HepG2 (cell line): ENCODE results near the gene SPATA33. TPM values are rescaled to one million over a fixed set of nuclear protein-coding genes. Genes with fewer than 3 reads are reported as not detected.

Experiments used
- ATAC-seq: fragments of 200-7000 bp; cut with Tn5 transposase; 3 replicates; pipeline ENCODE4 v1.9.1; 2020; ENCODE audit warnings: mild to moderate bottlenecking, moderate library complexity
- BruUV-seq: library from RNA; stranded (reverse); fragments of 400-500 nt; replicated peaks from 2 replicates; lab custom pipeline; 2021; lab: Mats Ljungman, UMichigan
- CTCF ChIA-PET: fragments of 300-600 bp; formaldehyde crosslinking; extraction: SDS; loops from one replicate; lab custom pipeline; 2021; ENCODE audit warnings: low total read pairs, inconsistent platforms, low intra/inter-chr PET ratio; lab: Yijun Ruan, JAX
- POLR2A ChIA-PET: fragments of 350-600 bp; sonication (Branson Sonifier 250); formaldehyde crosslinking; loops from one replicate; lab custom pipeline; 2020; ENCODE audit warnings: antibody characterized with exemption, inconsistent platforms; lab: Yijun Ruan, JAX
- DNase-seq: peaks from one replicate; pipeline ENCODE4 v3.0.0-alpha.2; 2015; ENCODE audit warnings: low spot score
- FAIRE-seq: peaks from 3 replicates; lab custom pipeline; 2011; peaks lifted over from hg19 to GRCh38; lab: Jason Lieb, UNC
- H2AFZ ChIP-seq: one replicate; pipeline ENCODE4 v1.6.1; 2011; ENCODE audit warnings: low read length, inconsistent platforms
- H3K27ac ChIP-seq: fragments of 300-600 bp; 3 replicates; pipeline ENCODE4 v1.8.0; 2011; ENCODE audit warnings: mixed run types, mild to moderate bottlenecking, mixed read lengths, low read length, inconsistent platforms; ENCODE audit not compliant: insufficient read depth; ENCODE audit errors: extremely low read length
- H3K27me3 ChIP-seq, 2 experiments: fragments of 200-600 bp in 1 of 2; 2 replicates in 1 of 2; 3 replicates in 1 of 2; pipeline versions ENCODE4 v1.6.0 to v1.8.0; 2011; ENCODE audit warnings: low read length in 2 of 2, mild to moderate bottlenecking in 2 of 2, moderate library complexity in 2 of 2, inconsistent platforms in 1 of 2; ENCODE audit not compliant: insufficient read depth in 2 of 2, control insufficient read depth in 1 of 2
- H3K36me3 ChIP-seq, 2 experiments: fragments of 200-600 bp in 1 of 2; replicated peaks in 1 of 2; 2 replicates in 1 of 2; 3 replicates in 1 of 2; pipeline versions ENCODE4 v1.5.1 to v1.8.0; 2011; ENCODE audit warnings: low read length in 2 of 2, inconsistent platforms in 1 of 2; ENCODE audit not compliant: insufficient read depth in 2 of 2, control insufficient read depth in 1 of 2
- H3K4me1 ChIP-seq: 2 replicates; pipeline ENCODE4 v1.5.1; 2012; ENCODE audit warnings: low read length, inconsistent platforms; ENCODE audit not compliant: insufficient read depth
- H3K4me2 ChIP-seq: 2 replicates; pipeline ENCODE4 v1.6.0; 2011; ENCODE audit warnings: low read depth, low read length, inconsistent platforms
- H3K4me3 ChIP-seq, 3 experiments: fragments of 200-600 bp in 1 of 3; sonication (generic), shearing (Covaris generic) in 1 of 3; replicated peaks in 1 of 3; 2 replicates each; pipeline ENCODE4 v1.5.1; 2011 to 2016; ENCODE audit warnings: low read length in 3 of 3, inconsistent platforms in 2 of 3, low read depth in 2 of 3, mild to moderate bottlenecking in 2 of 3, control low read depth in 1 of 3, mixed read lengths in 1 of 3; ENCODE audit not compliant: insufficient read depth in 1 of 3
- H3K79me2 ChIP-seq: one replicate; pipeline ENCODE4 v1.6.1; 2011; ENCODE audit warnings: low read length, inconsistent platforms; ENCODE audit not compliant: insufficient read depth
- H3K9ac ChIP-seq: 2 replicates; pipeline ENCODE4 v1.6.0; 2011; ENCODE audit warnings: mild to moderate bottlenecking, low read depth, low read length, inconsistent platforms; ENCODE audit not compliant: insufficient read depth
- H3K9me3 ChIP-seq: 2 replicates; pipeline ENCODE4 v1.5.1; 2012; ENCODE audit warnings: mild to moderate bottlenecking, low read length
- H4K20me1 ChIP-seq: 2 replicates; pipeline ENCODE4 v1.6.0; 2011; ENCODE audit warnings: inconsistent platforms, mild to moderate bottlenecking, low read length, moderate library complexity; ENCODE audit not compliant: insufficient read depth
- ATF7 ChIP-seq, 2 experiments: fragments of 450-650 bp in 1 of 2; sonication (generic) in 1 of 2; formaldehyde crosslinking in 1 of 2; IDR thresholded peaks; 2 replicates each; pipeline versions ENCODE4 v1.4.0 to v1.6.1; 2016 to 2020; ENCODE audit warnings: antibody characterized with exemption in 1 of 2, mild to moderate bottlenecking in 1 of 2, missing genetic modification reagents in 1 of 2
- CREB1 ChIP-seq, 2 experiments: fragments of 450-650 bp in 1 of 2; IDR thresholded peaks; 2 replicates each; pipeline ENCODE4 v1.6.1; 2016 to 2017; ENCODE audit warnings: control low read depth in 1 of 2, mild to moderate bottlenecking in 1 of 2, missing compliant biosample characterization in 1 of 2, missing genetic modification characterization in 1 of 2
- WGBS: methylation state at CpG from one replicate; pipeline ENCODE4 v1.1.6; 2017; ENCODE audit warnings: low lambda C conversion rate; 5-methylcytosine and 5-hydroxymethylcytosine counted together
- in situ Hi-C: cut with HindIII; loops from 2 replicates; pipeline ENCODE4 v1.10.0; 2017; ENCODE audit warnings: low pct_unique_long_range_greater_than_20kb; ENCODE audit not compliant: extremely low pct_ligation_motif_present
- intact Hi-C: fragments of 100-400 bp; cut with micrococcal nuclease; formaldehyde crosslinking; loops from one replicate; pipeline ENCODE4 v1.10.0; 2022; ENCODE audit not compliant: unreplicated experiment
- polyA plus RNA-seq, 8 experiments: library from polyadenylated mRNA; depleted of rRNA in 3 of 8; stranded (reverse) in 7 of 8; unstranded in 1 of 8; fragments of >200 nt; fragmentation: Illumina TruSeq in 4 of 8; extraction: Trizol in 4 of 8; gene quantifications; 2 replicates each; pipeline versions ENCODE4 v1.2.1 to v1.2.3, GENCODE V29; 2011 to 2016; ENCODE audit warnings: low read depth in 4 of 8, missing spikeins in 1 of 8, mixed read lengths in 1 of 8; ENCODE audit not compliant: insufficient read depth in 1 of 8
- total RNA-seq, 5 experiments: library from RNA; depleted of rRNA; stranded (reverse); fragments of >200 nt; fragmentation: Illumina TruSeq; extraction: Trizol; gene quantifications; 2 replicates each; pipeline ENCODE4 v1.2.3, GENCODE V29; 2016; ENCODE audit warnings: low read depth in 1 of 5
- TF ChIP-seq, protein P1 (sequence below): sonication (generic); formaldehyde crosslinking; IDR thresholded peaks from 2 replicates; pipeline ENCODE4; 2020; ENCODE audit warnings: missing genetic modification reagents, mild to moderate bottlenecking, borderline replicate concordance

Gene SPATA33
- total and polyA plus RNA-seq, 2 of the 13 experiments (the other 11 are each of a cell fraction or from before 2014, with no cell fraction given), result 5.7 to 11.0 TPM

DNA sequence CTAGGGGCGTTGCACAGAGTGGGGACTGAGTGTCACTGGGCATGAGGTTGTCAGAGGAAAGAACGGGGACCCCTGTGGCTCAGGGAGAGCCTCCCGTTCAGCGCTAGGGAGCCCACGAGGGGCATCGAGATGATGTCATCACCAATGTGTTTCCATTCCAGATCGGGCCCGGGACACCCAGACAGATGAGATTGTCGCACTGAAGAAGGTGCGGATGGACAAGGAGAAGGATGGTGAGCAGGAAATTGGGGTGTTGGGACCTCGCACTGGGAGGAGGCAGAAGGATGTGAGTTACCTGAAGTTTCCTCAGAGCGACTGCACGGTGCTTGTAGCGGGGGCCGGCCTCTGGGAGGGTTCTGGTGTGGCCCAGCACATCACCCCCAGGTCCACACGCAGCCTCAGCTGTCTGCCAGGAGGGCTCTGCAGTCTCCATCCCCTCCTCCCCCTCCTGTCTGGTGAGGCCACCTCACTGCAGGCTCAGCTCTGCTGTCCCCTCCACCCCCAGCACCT, 32.8 kb downstream of the SPATA33 start:
- in situ Hi-C loops, result no loop called here
- Histone ChIP-seq H3K4me2 (no peak overlapping the region), H3K27me3 (no peaks in the 10 kb centered on the region), H3K9ac (no peak overlapping the region), H3K36me3 (no peaks in the 10 kb centered on the region), H3K4me1 (peaks cover 89% of the 10 kb centered on the region), H3K9me3 (peaks cover 5% of the 10 kb centered on the region), H2AFZ (no peak overlapping the region), H3K79me2 (no peaks in the 10 kb centered on the region), H3K27ac (no peak overlapping the region), H4K20me1 (no peaks in the 10 kb centered on the region), H3K4me3 (no peak overlapping the region)
- CTCF ChIA-PET, result no interaction called here
- peak; percentile 96 for TF ChIP-seq ATF7 (IDR thresholded peaks at IDR 0.05)
- TF ChIP-seq ATF7 (CRISPR knock-in tag; IDR thresholded peaks at IDR 0.05), result no peak
- TF ChIP-seq, protein P1, sequence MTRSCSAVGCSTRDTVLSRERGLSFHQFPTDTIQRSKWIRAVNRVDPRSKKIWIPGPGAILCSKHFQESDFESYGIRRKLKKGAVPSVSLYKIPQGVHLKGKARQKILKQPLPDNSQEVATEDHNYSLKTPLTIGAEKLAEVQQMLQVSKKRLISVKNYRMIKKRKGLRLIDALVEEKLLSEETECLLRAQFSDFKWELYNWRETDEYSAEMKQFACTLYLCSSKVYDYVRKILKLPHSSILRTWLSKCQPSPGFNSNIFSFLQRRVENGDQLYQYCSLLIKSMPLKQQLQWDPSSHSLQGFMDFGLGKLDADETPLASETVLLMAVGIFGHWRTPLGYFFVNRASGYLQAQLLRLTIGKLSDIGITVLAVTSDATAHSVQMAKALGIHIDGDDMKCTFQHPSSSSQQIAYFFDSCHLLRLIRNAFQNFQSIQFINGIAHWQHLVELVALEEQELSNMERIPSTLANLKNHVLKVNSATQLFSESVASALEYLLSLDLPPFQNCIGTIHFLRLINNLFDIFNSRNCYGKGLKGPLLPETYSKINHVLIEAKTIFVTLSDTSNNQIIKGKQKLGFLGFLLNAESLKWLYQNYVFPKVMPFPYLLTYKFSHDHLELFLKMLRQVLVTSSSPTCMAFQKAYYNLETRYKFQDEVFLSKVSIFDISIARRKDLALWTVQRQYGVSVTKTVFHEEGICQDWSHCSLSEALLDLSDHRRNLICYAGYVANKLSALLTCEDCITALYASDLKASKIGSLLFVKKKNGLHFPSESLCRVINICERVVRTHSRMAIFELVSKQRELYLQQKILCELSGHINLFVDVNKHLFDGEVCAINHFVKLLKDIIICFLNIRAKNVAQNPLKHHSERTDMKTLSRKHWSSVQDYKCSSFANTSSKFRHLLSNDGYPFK, result no peak
- peak; percentile 57 for TF ChIP-seq CREB1 (IDR thresholded peaks at IDR 0.05)
- no peak for TF ChIP-seq CREB1 (CRISPR knock-in tag; IDR thresholded peaks at IDR 0.05)
- FAIRE-seq (no peak), DNase-seq (no peak), ATAC-seq (no peak)
- intact Hi-C loops, result no loop called here
- 88% methylated on average over 16 of the region's 16 CpGs for WGBS
- no TSS peak for BruUV-seq
- POLR2A ChIA-PET, result interaction anchor here (3.2 kb wide), 1 partner anchor 10 kb away, joined by 20 read pairs; no protein-coding TSS in a partner anchor
